Activated CD8-positive, alpha-beta memory T cell treated with anti-CD3 and anti-CD28 coated beads for 36 hours (primary cell): ENCODE data around the gene ATL3. TPM values are rescaled to one million over a fixed set of nuclear protein-coding genes. Genes with fewer than 3 reads are reported as not detected.

ENCODE experiments used
- CTCF ChIA-PET: fragments of 350-600 bp; sonication (Branson Sonifier 250); formaldehyde crosslinking; loops from one replicate; lab custom pipeline; 2021; ENCODE audit warnings: antibody characterized with exemption; lab: Charles Lee
- POLR2A ChIA-PET: fragments of 350-600 bp; sonication (Branson Sonifier 250); formaldehyde crosslinking; loops from one replicate; lab custom pipeline; 2021; ENCODE audit warnings: antibody characterized with exemption; lab: Charles Lee
- total RNA-seq, 2 experiments: library from RNA; stranded (reverse); gene quantifications; one replicate each; pipeline ENCODE4 v1.2.3, GENCODE V29; 2021

Gene ATL3
- total RNA-seq, 2 experiments from 2014 or later = 34.9 TPM

DNA sequence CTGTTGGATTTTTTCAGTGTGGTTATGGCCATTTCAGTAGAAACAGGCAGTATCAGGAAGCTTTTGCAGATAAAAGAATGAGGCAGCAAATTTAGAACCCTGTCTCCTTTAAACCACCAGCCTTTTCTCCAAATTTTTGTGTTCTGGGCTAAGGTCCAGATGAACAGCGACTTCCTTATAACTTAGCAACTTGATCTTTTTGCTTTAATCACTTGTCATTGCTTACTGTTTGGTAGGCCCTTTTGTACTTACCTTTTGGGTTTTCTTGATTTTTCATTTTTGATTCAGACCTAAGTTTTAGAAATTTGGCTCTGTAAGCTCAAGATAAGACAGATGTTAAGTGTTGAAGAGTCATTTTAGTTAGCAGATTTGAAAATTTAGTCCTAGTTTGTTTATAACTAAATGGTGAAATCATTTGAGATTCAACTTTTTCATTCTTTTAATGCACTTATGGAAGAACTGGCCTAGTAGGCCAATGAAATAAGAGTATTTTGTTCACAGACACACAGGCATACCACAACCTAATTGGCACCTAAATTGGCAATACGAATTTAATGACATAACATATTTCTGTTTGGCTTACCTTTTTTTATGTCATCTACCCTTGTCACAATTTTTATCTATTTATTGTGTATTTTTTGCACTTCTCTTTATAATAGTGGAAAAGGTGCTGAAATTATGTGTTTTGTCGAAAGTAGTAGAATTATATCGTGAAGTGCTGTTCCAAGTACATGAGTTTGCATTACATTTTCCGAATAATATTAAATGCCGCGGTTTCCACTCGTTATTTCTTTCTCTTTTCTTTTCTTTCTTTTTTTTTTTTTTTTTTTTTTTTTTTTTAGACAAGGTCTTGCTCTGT is 12.2 kb upstream of the ATL3 start:
- CTCF ChIA-PET = interaction anchor here (0.6 to 3.0 kb wide), 4 partner anchors 11 to 195 kb away, joined by 3 to 22 read pairs (median 3); partner anchors contain the start of gene ATL3
- POLR2A ChIA-PET = no interaction called here

DNA sequence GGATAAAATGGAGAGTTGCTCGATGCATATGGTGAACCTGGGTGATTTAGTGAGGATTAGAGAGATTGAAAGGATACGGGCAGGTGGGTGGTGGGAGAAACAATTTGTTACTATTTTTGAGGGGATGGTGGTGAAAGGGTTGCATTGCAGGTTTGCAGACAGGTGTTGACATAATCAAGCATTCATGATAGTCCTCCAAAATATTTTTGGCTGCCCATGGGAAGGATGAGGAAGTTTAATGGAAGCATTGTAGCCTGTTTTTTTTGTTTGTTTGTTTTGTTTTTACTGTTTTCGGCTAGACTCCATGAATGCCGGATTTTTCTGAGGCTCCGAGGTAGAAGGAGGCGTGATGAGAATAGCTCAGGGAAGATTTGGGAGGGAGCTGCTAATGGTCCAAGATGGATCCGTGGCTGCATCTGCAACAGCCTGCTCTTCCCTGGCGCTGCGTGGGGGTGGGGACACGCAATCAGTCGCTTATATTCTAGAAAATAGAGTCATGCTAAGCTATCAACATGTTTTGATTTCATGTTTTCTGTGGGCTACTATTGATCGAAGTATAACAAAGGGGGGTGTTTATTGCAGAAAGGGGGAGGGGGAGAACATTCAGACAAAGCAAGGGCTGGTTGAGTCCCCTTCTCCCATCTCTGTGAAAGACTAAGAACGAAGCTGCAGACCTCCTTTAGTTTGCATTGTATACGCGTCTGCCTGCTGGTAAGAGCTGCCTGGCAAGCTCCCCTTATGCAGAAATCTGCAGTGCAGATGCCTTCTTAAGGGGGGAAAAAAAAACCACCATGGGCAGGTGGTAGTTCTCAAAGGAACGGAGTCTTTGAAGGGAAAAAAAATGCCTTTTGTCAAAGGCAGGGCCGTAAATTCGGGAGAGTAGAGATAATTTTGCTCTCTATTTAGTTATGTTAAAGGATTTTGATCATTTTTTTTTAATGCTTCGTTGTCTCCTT is 11.2 kb upstream of the ATL3 start:
- POLR2A ChIA-PET = interaction anchor here (1.0 to 1.5 kb wide), 4 partner anchors 9 to 21 kb away, joined by 3 to 7 read pairs (median 4); no protein-coding TSS in a partner anchor
- CTCF ChIA-PET = interaction anchor here (0.5 to 3.0 kb wide), 7 partner anchors 10 to 635 kb away, joined by 3 to 22 read pairs (median 3); partner anchors contain the start of genes ATL3, PRDX5 and TRMT112

DNA sequence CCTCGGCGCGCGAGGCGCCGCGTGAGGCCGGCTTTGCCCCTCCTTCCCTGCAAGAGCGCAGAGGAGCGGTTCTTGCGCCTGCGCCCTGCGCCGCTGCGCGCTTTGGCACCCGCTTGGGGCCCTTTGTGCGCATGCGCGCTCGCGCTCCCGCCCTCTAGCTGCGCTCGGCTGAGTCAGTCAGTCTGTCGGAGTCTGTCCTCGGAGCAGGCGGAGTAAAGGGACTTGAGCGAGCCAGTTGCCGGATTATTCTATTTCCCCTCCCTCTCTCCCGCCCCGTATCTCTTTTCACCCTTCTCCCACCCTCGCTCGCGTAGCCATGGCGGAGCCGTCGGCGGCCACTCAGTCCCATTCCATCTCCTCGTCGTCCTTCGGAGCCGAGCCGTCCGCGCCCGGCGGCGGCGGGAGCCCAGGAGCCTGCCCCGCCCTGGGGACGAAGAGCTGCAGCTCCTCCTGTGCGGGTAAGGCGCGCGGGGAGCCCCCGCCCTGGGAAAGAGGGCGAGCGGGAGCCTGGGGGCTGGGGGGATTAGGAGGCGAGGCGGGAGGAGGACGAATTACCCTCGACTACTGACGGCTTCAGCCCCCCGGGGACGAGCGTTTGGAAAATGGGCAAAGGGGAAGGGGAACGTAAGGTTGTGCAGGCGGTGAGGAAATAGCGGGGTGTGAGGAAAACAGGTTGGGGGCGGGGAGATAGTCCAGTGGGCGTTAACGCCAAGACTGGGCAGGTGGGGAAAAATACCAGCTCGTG is 10.3 kb upstream of the ATL3 start, which contains the start of gene RTN3:
Gene RTN3, plus strand, starts transcription at position 180 of the 745 bp plus-strand sequence. Its CDS starts 137 bp downstream, at position 317.
- POLR2A ChIA-PET = interaction anchor here (0.6 to 1.5 kb wide), 7 partner anchors 8 to 139 kb away, joined by 3 to 7 read pairs (median 4); no protein-coding TSS in a partner anchor
- CTCF ChIA-PET = interaction anchor here (0.5 to 3.0 kb wide), 4 partner anchors 9 to 636 kb away, joined by 3 to 22 read pairs (median 4); partner anchors contain the start of genes ATL3, PRDX5 and TRMT112

DNA sequence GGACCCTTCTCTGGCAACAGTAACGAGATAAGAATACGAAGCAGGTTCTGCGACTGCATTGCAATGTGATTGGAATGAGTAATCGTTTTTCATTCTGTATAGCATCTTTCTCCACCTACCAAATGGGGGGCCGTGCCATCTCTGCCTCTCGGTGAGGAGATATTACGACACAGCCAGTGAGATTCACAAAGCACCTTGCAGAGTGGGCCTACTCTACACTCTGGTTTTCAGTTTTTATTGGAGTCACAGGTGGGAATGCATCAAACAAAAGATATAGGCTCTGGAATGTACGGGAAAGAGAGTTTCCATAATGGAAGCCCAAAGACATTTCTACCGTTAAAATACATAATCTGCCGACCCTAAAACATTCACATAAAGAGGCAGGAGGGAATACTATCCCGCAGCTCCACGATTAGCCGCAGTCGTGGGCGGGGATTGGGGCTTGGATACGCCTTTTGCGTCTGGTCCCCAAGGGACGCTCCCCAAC is 9.7 kb upstream of the ATL3 start:
- CTCF ChIA-PET = interaction anchor here (1.1 to 3.0 kb wide), 3 partner anchors 9 to 637 kb away, joined by 3 to 22 read pairs (median 4); partner anchors contain the start of genes ATL3, PRDX5 and TRMT112
- POLR2A ChIA-PET = interaction anchor here (1.0 to 1.5 kb wide), 5 partner anchors 8 to 20 kb away, joined by 3 to 7 read pairs (median 4); no protein-coding TSS in a partner anchor

DNA sequence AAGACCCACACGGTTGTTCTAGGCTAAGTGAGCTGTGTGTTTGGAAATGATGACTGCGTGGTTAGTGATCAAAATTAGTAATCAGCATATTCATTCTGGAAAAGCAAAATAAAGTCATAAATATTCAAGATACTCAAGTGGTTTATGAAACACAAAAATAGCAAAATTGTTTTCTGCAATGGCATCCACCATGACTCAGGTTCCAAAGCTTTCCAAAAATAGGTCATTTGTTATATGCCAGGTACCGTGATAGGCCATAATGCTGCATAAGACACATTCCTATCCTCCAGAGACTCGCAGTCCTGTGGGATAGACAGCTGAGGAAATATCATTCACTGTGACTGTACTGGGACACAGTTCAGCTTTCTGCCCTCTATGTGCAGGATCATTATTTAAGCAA is 2.4 kb upstream of the ATL3 start:
- CTCF ChIA-PET = interaction anchor here (0.5 to 4.1 kb wide), 4 partner anchors 9 to 107 kb away, joined by 3 to 22 read pairs (median 4); partner anchors contain the start of genes RTN3 and ZFTA
- POLR2A ChIA-PET = interaction anchor here (0.6 to 1.2 kb wide), 2 partner anchors 8 to 17 kb away, joined by 3 read pairs; partner anchors contain the start of gene RTN3

DNA sequence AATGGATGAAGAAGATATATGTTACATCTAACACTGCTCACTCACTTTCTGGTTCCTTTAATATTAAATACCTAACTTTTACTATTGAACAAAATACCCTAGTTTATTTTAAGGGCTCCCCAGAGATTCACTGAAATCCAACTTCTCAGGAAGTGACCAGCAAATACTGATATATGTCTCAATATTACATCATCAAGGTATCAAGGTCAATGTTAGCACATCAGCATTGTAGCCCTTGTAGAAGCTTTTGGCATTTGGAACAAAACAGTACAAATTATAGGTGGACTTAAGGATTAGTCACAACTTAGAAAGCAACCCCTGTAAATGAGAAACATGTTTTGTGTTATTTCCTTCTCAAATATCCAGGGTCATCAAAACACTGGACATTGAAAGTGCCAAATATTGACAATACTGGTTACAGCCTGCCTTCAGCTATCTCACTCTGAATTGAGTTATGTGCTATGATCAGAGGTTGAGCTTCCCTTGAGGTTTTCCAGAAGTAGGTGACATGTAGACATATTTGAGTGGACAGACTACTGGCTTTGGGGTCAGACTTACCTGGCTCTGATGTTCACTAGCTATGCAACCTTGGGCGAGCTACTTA is 1.9 kb upstream of the ATL3 start:
- CTCF ChIA-PET = interaction anchor here (0.6 to 4.1 kb wide), 3 partner anchors 9 to 96 kb away, joined by 4 to 22 read pairs (median 5); partner anchors contain the start of genes RTN3 and ZFTA
- POLR2A ChIA-PET = interaction anchor here (0.6 to 1.2 kb wide), 2 partner anchors 8 to 17 kb away, joined by 3 read pairs; partner anchors contain the start of gene RTN3

DNA sequence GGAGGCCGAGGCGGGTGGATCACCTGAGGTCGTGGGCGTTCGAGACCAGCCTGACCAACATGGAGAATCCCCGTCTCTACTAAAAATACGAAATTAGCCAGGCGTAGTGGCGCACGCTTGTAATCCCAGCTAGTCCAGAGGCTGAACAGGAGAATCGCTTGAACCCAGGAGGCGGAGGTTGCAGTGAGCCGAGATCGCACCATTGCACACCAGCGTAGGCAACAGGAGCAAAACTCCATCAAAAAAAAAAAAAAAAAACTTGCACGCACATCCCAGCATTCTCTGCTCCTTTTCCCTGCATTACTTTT is 934 bp upstream of the ATL3 start:
- POLR2A ChIA-PET = interaction anchor here (0.8 kb wide), 1 partner anchor 9 kb away, joined by 7 read pairs; the partner anchor contains the start of gene RTN3
- CTCF ChIA-PET = interaction anchor here (1.0 to 4.1 kb wide), 4 partner anchors 8 to 14 kb away, joined by 4 to 22 read pairs (median 8); partner anchors contain the start of gene RTN3

- ChIA-PET CTCF (interaction anchor here (0.6 to 4.1 kb wide), 4 partner anchors 9 to 14 kb away, joined by 3 to 22 read pairs (median 8); partner anchors contain the start of gene RTN3), POLR2A (interaction anchor here (0.6 to 1.0 kb wide), 3 partner anchors 10 to 773 kb away, joined by 4 to 5 read pairs (median 5); partner anchors contain the start of gene RTN3)
Observed at GRCh38 chr11:63670433-63671321, 499 bp downstream of the ATL3 start.

DNA sequence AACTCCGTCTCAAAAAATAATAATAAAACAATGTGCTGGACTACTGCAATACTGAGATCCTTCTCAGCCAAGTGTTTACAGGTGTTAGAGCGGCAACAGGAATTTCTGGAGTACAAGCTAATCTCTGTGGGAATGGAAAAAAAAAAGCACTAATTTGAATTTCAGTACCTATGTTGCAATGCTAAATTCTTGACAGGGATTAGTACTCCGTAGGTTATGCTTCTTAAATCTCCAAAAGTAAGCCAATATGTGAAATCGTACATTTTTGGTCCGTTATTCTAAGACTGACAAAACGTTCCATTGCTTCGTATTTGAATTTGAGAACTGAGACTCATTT is 1.1 kb downstream of the ATL3 start:
- POLR2A ChIA-PET = interaction anchor here (0.6 to 1.0 kb wide), 2 partner anchors 12 to 16 kb away, joined by 4 to 9 read pairs; no protein-coding TSS in a partner anchor
- CTCF ChIA-PET = interaction anchor here (3.3 to 4.1 kb wide), 2 partner anchors 8 to 12 kb away, joined by 13 to 22 read pairs; partner anchors contain the start of gene RTN3

DNA sequence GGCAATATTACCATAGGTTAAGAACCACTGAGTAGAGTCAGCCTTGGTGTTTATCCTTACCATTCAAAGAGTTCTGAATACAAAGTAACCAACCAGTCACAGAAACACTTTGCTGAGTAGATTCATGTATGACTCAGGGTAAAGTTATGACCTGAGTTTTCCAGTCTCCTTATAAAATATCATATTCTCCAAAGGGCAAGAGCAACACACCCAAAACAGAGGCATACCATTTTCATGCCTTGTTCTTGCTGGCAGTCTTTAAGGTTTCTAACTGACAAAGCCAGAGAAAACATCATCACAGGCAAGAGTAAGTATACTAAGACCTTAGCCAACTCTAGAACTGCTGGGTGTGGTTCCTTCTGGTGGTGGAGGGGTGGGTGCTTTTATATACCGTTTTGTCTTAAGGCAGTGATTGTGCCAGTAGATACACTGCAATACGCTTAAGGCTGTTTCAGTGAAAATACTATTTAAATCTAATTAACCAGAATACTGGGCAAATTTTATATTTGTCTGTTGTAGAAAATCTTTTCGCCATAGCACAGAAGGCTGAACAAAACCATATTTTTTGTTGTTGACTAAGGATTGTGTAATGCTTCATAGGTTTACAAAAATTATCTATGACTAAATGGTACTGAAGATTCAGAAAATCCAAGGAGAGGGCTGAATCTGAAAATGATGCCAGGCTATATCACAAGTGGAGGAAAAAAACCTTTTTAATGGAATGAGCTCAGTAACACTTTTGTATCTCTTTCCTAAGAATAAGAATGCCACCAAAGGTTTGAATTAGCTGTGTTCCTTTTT is 3.0 kb downstream of the ATL3 start:
- ChIA-PET CTCF (interaction anchor here (0.6 to 1.4 kb wide), 3 partner anchors 29 to 49 kb away, joined by 3 to 4 read pairs (median 3); no protein-coding TSS in a partner anchor), POLR2A (interaction anchor here (0.6 kb wide), 1 partner anchor 95 kb away, joined by 6 read pairs; no protein-coding TSS in a partner anchor)

DNA sequence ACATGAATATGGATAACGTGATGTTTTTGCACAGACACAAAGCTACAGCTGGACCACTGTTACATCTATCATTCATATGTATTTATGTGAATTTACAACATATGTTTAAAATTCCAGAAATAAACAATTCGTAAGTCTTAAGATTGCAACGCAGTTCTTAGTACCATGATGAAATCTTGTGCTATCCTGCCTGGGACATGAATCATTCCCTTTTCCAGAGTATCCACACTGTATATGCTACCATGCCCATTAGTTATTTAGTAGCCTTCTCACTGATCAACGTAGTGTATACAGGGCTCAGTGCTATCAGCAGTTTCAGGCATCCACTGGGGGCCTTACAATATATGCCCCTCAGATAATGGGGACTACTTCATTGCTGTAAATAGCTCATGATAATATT is 4.3 kb downstream of the ATL3 start:
- ChIA-PET POLR2A (no interaction called here), CTCF (no interaction called here)

GRCh38 chr11:63663809-63664208 is 7.4 kb downstream of the ATL3 start:
- POLR2A ChIA-PET = no interaction called here

DNA sequence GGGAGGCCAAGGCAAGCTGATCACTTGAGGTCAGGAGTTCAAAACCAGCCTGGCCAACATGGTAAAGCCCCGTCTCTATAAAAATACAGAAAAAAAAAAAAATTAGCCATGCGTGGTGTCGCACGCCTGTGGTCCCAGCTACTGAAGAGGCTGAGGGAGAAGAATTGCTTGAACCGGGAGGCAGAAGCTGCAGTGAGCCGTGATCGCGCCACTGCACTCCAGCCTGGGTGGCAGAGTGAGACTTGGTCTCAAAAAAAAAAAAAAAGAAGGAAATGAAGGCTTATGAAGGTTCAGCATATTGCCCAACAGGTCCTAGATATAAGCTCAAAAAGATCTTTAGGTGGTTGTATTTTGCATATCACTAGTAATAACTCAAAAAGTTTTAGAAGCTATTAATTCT is 10.2 kb downstream of the ATL3 start:
- ChIA-PET CTCF (interaction anchor here (3.1 kb wide), 1 partner anchor 10 kb away, joined by 13 read pairs; the partner anchor contains the start of gene ATL3), POLR2A (interaction anchor here (0.5 kb wide), 1 partner anchor 21 kb away, joined by 4 read pairs; the partner anchor contains the start of gene RTN3)

More at GRCh38 chr11:63663809-63664208, 7.4 kb downstream of the ATL3 start:
- CTCF ChIA-PET = no interaction called here

- POLR2A ChIA-PET = no interaction called here
Observed at GRCh38 chr11:63652671-63653070, 18.5 kb downstream of the ATL3 start.

DNA sequence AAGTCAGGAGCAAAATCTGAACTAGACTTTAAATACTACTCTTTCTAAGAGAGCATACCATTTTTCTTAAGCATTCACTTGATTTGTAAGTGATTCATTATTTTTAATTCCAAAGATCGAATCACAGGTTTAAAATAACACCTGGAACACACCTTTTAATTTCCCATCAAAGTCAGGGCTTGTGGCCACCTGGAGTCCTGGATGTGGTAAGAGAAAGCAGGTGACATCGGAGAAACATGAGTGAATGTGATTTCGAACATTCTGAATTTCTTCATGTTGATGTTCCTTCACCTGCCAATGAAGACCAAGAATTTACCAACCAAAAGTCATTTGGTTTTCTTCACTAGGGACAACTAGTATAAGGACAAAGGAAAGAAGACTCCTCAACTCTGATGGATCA is 28.0 kb downstream of the ATL3 start:
- CTCF ChIA-PET = no interaction called here
- POLR2A ChIA-PET = no interaction called here

More at GRCh38 chr11:63652671-63653070, 18.5 kb downstream of the ATL3 start:
- CTCF ChIA-PET = no interaction called here
